Measurements from ENCODE around the gene ACP7. TPM values are rescaled to one million over a fixed set of nuclear protein-coding genes. Genes with fewer than 3 reads are reported as not detected.
A peak's percentile ranks its signal among the peaks of the same experiment; 100 is the strongest.

The ACP7 gene
- total RNA-seq, 1 experiment from 2014 or later, result 0.15 TPM

GRCh38 chr19:39145180-39145953 is 61.2 kb downstream of the ACP7 start:
- Histone ChIP-seq H2BK12ac (ENCODE audit: insufficient read length, low read depth, low read length) (no peak overlapping the region), H4K8ac (replicated peaks; ENCODE audit: insufficient read length, low read depth, low read length) (no peak overlapping the region), H3T11ph (ENCODE audit: low read length) (no peak overlapping the region), H2BK120ac (ENCODE audit: low read depth, low read length, poor library complexity, severe bottlenecking) (no peak overlapping the region), H3K56ac (ENCODE audit: insufficient read length, low read depth, low read length) (no peak overlapping the region), H2BK15ac (ENCODE audit: low read depth, low read length) (no peak overlapping the region), H3K27me3 (ENCODE audit: insufficient read depth, low read length) (no peaks in the 10 kb centered on the region), H3K9ac (ENCODE audit: extremely low read depth, insufficient read length, low read length) (no peak overlapping the region), H3K23me2 (ENCODE audit: insufficient read length, low read depth, low read length, poor library complexity, severe bottlenecking) (no peaks in the 10 kb centered on the region), H2AFZ (ENCODE audit: low read length) (no peak overlapping the region), H3K27ac (ENCODE audit: insufficient read length, low read depth, low read length) (no peak overlapping the region), H4K91ac (ENCODE audit: insufficient read length, low read depth, low read length) (no peak overlapping the region), H3K18ac (ENCODE audit: insufficient read length, low read depth, low read length) (no peak overlapping the region), H2BK5ac (ENCODE audit: insufficient read length, low read length) (no peak overlapping the region), H3K4me1 (ENCODE audit: insufficient read depth, low read length) (peaks cover 21% of the 10 kb centered on the region), H3K79me1 (ENCODE audit: insufficient read depth, low read depth, low read length, poor library complexity, severe bottlenecking) (no peaks in the 10 kb centered on the region), H3K79me2 (ENCODE audit: insufficient read depth, low read length) (peaks cover 2% of the 10 kb centered on the region; the same call in 1 of the 2 replicates), H2AK5ac (ENCODE audit: insufficient read length, low read length) (no peak overlapping the region), H2BK20ac (ENCODE audit: low read depth, low read length, poor library complexity, severe bottlenecking) (no peak overlapping the region), H3K4ac (ENCODE audit: low read depth, low read length) (no peak overlapping the region), H4K20me1 (ENCODE audit: control insufficient read depth, insufficient read depth, insufficient read length) (peaks cover 2% of the 10 kb centered on the region), H3K9me3 (ENCODE audit: control insufficient read depth, low read depth, low read length) (no peaks in the 10 kb centered on the region), H3K23ac (ENCODE audit: insufficient read length, low read depth, low read length) (no peak overlapping the region), H3K4me2 (ENCODE audit: insufficient read depth, insufficient read length, low read length) (no peak overlapping the region), H4K5ac (ENCODE audit: insufficient read length, low read depth, low read length) (no peak overlapping the region), H3K14ac (ENCODE audit: insufficient read depth, low read length) (no peak overlapping the region)
- peaks cover 7 to 9% of the 10 kb centered on the region in 2 experiments; a peak in 4 of 5 replicates for H3K9me3 Mint-ChIP-seq
- 0 out of 3 replicates have a peak, but pooled peaks have one; percentile 7 for TF ChIP-seq CTCF (conservative IDR thresholded peaks at IDR 0.05)
- H3K27me3 Mint-ChIP-seq (ENCODE audit: low read depth), result no peaks in the 10 kb centered on the region
- peak overlapping the region in 1 of 2 experiments; percentile 48; a peak in 2 of 5 replicates for H3K4me3 Mint-ChIP-seq
- H3K27ac Mint-ChIP-seq, result peak overlapping the region in 2 of 3 experiments; percentile 86 to 89; a peak in 3 of 7 replicates
- peaks cover 6 to 13% (median 6%) of the 10 kb centered on the region in 3 experiments; a peak in 4 of 7 replicates for H3K36me3 Mint-ChIP-seq (ENCODE audit: insufficient read depth in 1 of 3, low read depth in 3 of 3)
- WGBS (ENCODE audit: extremely low coverage, insufficient read length, low lambda C conversion rate), result no CpG with 5 or more reads among the region's 26 CpGs
- H3K4me1 Mint-ChIP-seq, result peaks cover 59 to 72% of the 10 kb centered on the region in 2 experiments
- no peak for DNase-seq

All from H9 (cell line).